Neural progenitor cell (in vitro differentiated cells): ENCODE data around the gene SUPT3H.

Experiments
- EZH2phosphoT487 ChIP-seq: fragments of 200-600 bp; sonication (generic); IDR thresholded peaks from 2 replicates; pipeline ENCODE4 v1.6.1; 2017; ENCODE audit warnings: antibody characterized with exemption
- TF ChIP-seq, protein P1 (sequence below): fragments of 200-600 bp; sonication (generic); IDR thresholded peaks from 2 replicates; pipeline ENCODE4 v1.5.1; 2017; ENCODE audit warnings: antibody characterized with exemption, mild to moderate bottlenecking

DNA sequence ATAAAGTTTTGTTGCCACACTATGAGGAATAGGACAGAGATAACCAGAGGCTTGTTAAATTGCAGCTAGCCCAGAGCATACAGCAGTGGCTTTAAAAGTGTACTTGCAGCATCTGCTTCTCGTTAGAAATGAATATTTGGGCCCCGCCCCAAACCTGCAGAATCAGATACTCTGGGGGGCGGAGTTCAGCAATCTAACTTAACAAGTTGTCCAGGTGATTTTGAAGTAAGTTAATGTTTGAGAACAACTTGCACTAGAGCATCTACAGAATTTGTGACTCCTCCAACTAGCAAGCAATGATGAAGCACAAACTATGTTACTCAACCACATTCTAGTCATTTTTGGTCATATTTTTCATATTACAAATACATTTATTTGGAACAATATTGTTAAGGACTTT, 10.6 kb upstream of the SUPT3H start:
- TF ChIP-seq, protein P1, sequence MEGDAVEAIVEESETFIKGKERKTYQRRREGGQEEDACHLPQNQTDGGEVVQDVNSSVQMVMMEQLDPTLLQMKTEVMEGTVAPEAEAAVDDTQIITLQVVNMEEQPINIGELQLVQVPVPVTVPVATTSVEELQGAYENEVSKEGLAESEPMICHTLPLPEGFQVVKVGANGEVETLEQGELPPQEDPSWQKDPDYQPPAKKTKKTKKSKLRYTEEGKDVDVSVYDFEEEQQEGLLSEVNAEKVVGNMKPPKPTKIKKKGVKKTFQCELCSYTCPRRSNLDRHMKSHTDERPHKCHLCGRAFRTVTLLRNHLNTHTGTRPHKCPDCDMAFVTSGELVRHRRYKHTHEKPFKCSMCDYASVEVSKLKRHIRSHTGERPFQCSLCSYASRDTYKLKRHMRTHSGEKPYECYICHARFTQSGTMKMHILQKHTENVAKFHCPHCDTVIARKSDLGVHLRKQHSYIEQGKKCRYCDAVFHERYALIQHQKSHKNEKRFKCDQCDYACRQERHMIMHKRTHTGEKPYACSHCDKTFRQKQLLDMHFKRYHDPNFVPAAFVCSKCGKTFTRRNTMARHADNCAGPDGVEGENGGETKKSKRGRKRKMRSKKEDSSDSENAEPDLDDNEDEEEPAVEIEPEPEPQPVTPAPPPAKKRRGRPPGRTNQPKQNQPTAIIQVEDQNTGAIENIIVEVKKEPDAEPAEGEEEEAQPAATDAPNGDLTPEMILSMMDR: no peak
- no peak for TF ChIP-seq EZH2phosphoT487
